Loucy (cell line): ENCODE measurements around the gene PRRG3.

Source experiments
- H2AFZ ChIP-seq: fragments of 200-600 bp; sonication (generic); 2 replicates; pipeline ENCODE4 v1.6.0; 2016; ENCODE audit warnings: antibody characterized with exemption, mild to moderate bottlenecking, low read length, moderate library complexity
- H3F3A ChIP-seq: fragments of 200-600 bp; 2 replicates; pipeline ENCODE4 v1.6.0; 2016; ENCODE audit warnings: antibody characterized with exemption, low read depth, mild to moderate bottlenecking
- H3K27me3 ChIP-seq: fragments of 200-600 bp; sonication (generic); 2 replicates; pipeline ENCODE4 v1.6.1; 2014; ENCODE audit warnings: low read length, mild to moderate bottlenecking; ENCODE audit not compliant: insufficient read depth, poor library complexity, severe bottlenecking
- H3K36me3 ChIP-seq: fragments of 200-600 bp; sonication (generic); 2 replicates; pipeline ENCODE4 v1.6.1; 2016; ENCODE audit warnings: low read length; ENCODE audit not compliant: insufficient read depth
- H3K4me1 ChIP-seq: fragments of 200-600 bp; sonication (generic); 2 replicates; pipeline ENCODE4 v1.5.1; 2014; ENCODE audit warnings: low read length, mild to moderate bottlenecking; ENCODE audit not compliant: insufficient read depth, poor library complexity, severe bottlenecking
- H3K4me2 ChIP-seq: fragments of 200-600 bp; sonication (generic); 2 replicates; pipeline ENCODE4 v1.6.0; 2014; ENCODE audit warnings: antibody characterized with exemption, low read length, low read depth, mild to moderate bottlenecking; ENCODE audit not compliant: poor library complexity, severe bottlenecking
- H3K4me3 ChIP-seq: fragments of 200-600 bp; sonication (generic); 2 replicates; pipeline ENCODE4 v1.5.1; 2014; ENCODE audit warnings: low read length, mild to moderate bottlenecking, mixed read lengths; ENCODE audit not compliant: poor library complexity, severe bottlenecking
- H3K79me2 ChIP-seq: fragments of 200-600 bp; sonication (generic); 2 replicates; pipeline ENCODE4 v1.6.1; 2014; ENCODE audit warnings: low read length; ENCODE audit not compliant: insufficient read depth
- H3K9ac ChIP-seq: fragments of 200-600 bp; sonication (generic); 2 replicates; pipeline ENCODE4 v1.6.0; 2014; ENCODE audit warnings: mild to moderate bottlenecking, low read depth, low read length, moderate library complexity; ENCODE audit not compliant: poor library complexity, severe bottlenecking
- H3K9me2 ChIP-seq: fragments of 200-600 bp; sonication (generic); replicated peaks from 2 replicates; pipeline ENCODE4 v1.6.1; 2016; ENCODE audit warnings: low read depth, low read length, mixed read lengths
- H3K9me3 ChIP-seq: fragments of 200-600 bp; sonication (generic); 2 replicates; pipeline ENCODE4 v1.6.1; 2014; ENCODE audit warnings: mild to moderate bottlenecking, antibody characterized with exemption, low read length, low read depth; ENCODE audit not compliant: insufficient read depth
- H4K20me1 ChIP-seq: fragments of 200-600 bp; sonication (generic); 2 replicates; pipeline ENCODE4 v1.6.0; 2014; ENCODE audit warnings: antibody characterized with exemption, low read length, mild to moderate bottlenecking; ENCODE audit not compliant: insufficient read depth, poor library complexity, severe bottlenecking
- CTCF ChIP-seq: fragments of 200-600 bp; sonication (generic); conservative IDR thresholded peaks from 2 replicates; pipeline ENCODE4 v1.5.1; 2014; ENCODE audit warnings: mild to moderate bottlenecking, antibody characterized with exemption, low read length
- EZH2phosphoT487 ChIP-seq: fragments of 200-600 bp; IDR thresholded peaks from 2 replicates; pipeline ENCODE4 v1.6.1; 2018; ENCODE audit warnings: antibody characterized with exemption, mild to moderate bottlenecking, moderate library complexity, borderline replicate concordance

Gene PRRG3

GRCh38 chrX:151743651-151744470 lies 48.6 kb downstream of the PRRG3 start:
- TF ChIP-seq EZH2phosphoT487, result no peak
- no peak for TF ChIP-seq CTCF
- H3K9me3 ChIP-seq, result no peaks in the 10 kb centered on the region
- H3K4me3 ChIP-seq, result no peak overlapping the region
- H3K36me3 ChIP-seq, result no peaks in the 10 kb centered on the region
- H4K20me1 ChIP-seq, result no peaks in the 10 kb centered on the region
- no peaks in the 10 kb centered on the region for H3F3A ChIP-seq
- no peak overlapping the region for H2AFZ ChIP-seq
- no peak overlapping the region for H3K4me2 ChIP-seq
- H3K79me2 ChIP-seq, result no peaks in the 10 kb centered on the region
- no peaks in the 10 kb centered on the region for H3K4me1 ChIP-seq
- no peaks in the 10 kb centered on the region for H3K27me3 ChIP-seq
- H3K9me2 ChIP-seq, result no peaks in the 10 kb centered on the region
- no peak overlapping the region for H3K9ac ChIP-seq

GRCh38 chrX:151745651-151746050 lies 50.4 kb downstream of the PRRG3 start:
- no peaks in the 10 kb centered on the region for H4K20me1 ChIP-seq
- H3K4me1 ChIP-seq, result no peaks in the 10 kb centered on the region
- no peaks in the 10 kb centered on the region for H3K79me2 ChIP-seq
- H3K4me2 ChIP-seq, result no peak overlapping the region
- H3K4me3 ChIP-seq, result no peak overlapping the region
- no peaks in the 10 kb centered on the region for H3K36me3 ChIP-seq
- no peaks in the 10 kb centered on the region for H3K27me3 ChIP-seq
- no peak overlapping the region for H3K9ac ChIP-seq
- TF ChIP-seq CTCF, result no peak
- TF ChIP-seq EZH2phosphoT487, result no peak
- no peak overlapping the region for H2AFZ ChIP-seq
- H3K9me2 ChIP-seq, result no peaks in the 10 kb centered on the region
- H3F3A ChIP-seq, result no peaks in the 10 kb centered on the region
- H3K9me3 ChIP-seq, result no peaks in the 10 kb centered on the region

- Histone ChIP-seq H3K79me2 (no peaks in the 10 kb centered on the region), H3K9me3 (no peaks in the 10 kb centered on the region), H3K4me2 (no peak overlapping the region), H2AFZ (no peak overlapping the region), H4K20me1 (no peaks in the 10 kb centered on the region), H3K4me1 (no peaks in the 10 kb centered on the region), H3K4me3 (no peak overlapping the region), H3K27me3 (no peaks in the 10 kb centered on the region), H3F3A (no peaks in the 10 kb centered on the region), H3K9me2 (no peaks in the 10 kb centered on the region), H3K36me3 (no peaks in the 10 kb centered on the region), H3K9ac (no peak overlapping the region)
- TF ChIP-seq CTCF (no peak), EZH2phosphoT487 (no peak)
These were observed 51.2 kb downstream of the PRRG3 start for GRCh38 chrX:151746502-151746901.
